Stimulated activated naive CD4-positive, alpha-beta T cell (primary cell): ENCODE data around the gene MPI.
A peak's percentile ranks its signal among the peaks of the same experiment; 100 is the strongest.

Source experiments
- DNase-seq, 6 experiments: peaks; one replicate each; lab custom pipeline; 2025; lab: John Stamatoyannopoulos, UW

Gene MPI, protein sequence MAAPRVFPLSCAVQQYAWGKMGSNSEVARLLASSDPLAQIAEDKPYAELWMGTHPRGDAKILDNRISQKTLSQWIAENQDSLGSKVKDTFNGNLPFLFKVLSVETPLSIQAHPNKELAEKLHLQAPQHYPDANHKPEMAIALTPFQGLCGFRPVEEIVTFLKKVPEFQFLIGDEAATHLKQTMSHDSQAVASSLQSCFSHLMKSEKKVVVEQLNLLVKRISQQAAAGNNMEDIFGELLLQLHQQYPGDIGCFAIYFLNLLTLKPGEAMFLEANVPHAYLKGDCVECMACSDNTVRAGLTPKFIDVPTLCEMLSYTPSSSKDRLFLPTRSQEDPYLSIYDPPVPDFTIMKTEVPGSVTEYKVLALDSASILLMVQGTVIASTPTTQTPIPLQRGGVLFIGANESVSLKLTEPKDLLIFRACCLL

DNA sequence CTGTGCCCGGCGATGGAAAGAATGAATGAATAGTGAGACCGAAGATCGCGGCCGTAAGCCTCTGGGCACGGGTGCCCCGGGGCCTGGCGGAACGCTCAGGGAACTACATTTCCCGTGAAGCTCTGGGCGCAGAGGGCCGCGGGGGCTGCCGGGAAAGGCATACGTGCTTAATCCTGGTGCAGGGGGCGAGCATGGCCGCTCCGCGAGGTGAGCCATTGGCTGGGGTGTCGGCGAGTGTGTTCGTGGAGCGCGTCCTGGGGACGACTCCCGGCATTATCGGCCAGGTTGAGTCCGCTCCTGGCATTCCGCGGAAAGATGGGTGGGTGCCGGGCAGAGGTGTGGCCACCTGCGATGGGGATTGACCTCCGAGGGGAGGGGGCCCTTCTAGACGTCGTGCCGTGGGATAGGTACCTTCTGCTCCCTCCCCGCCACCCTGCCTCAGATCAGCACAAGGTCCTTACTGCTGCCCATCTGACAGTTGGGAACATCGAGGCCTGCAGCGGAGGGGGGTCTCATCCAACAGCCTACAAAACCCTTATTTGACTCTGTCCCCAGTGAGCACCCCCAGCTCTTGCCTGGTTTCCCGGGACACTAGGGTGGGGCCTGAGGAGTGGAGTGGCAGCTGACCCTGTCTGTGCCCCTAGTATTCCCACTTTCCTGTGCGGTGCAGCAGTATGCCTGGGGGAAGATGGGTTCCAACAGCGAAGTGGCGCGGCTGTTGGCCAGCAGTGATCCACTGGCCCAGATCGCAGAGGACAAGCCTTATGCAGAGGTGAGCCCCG, at the start of gene MPI:
Gene MPI, plus strand, starts transcription at position 160 of the 782 bp plus-strand sequence. Its CDS starts 32 bp downstream, at position 192.
- DNase-seq: peak; percentile 66 to 81 (median 74)

DNA sequence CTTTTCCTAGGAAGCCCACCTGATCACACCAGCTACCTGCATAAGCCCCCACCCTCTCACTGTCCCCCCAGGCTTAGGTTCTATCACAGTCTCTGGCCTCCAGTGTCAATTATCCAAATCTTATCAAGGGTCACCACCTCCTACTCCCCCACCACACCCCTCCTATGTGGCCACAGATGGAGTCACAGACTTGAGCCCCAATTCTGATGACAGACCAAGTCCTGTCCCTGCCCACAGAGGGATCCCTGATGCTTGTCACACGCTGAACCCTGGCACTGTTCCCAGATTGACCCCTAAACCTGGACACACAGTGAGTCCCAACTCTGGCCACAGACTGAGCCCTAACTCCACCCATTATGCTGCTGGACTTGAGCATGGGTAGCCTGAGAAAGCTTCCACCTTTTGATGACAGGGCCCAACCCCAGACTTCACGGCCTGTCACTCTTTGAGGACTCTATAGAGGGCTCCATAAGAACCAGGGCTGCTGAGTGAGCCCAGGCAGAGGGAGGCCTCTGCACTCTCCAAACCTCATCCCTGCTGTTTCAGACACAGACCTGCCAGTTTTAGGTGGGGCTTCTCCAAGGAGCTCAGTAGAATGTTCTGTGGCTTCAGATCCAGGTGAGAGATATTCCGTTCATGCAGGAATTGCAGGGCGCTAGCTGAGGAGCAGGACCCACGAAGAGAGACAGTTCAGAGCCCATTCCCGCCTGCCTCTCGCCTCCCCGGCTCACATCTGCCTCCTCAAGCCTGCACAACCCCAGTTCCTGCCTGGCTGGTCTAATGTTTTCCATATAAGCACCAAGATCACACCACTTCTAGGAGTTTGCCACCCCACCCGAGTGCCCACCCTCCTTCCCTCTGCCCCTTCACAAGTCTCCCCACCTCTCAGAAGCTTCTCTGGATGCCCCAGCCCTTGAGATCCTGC, 48.7 kb upstream of the MPI start:
- DNase-seq: no peak

DNA sequence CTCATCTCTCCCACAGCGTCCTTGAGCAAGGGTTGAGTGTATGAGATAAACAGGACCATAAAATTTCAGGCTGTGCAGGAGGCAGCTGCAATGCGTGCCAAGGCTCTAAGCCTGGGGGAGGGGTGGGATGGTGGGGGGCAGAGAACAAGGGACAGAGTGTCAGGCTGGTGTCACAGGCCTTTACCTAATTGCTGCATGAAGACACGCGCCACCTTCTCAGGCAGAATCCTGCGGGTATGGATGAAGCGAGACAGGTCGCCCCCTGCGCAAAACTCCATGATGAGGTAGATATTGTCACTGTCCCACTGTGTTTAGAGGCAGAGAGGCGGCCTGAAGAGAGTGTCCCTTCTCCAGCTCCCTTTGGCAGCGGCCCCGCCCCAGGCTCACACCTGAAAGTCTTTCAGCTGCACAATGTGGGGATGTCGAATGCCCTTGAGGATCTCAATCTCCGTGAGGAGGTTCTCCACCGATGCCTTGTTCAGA, 47.9 kb upstream of the MPI start:
- DNase-seq: no peak

DNA sequence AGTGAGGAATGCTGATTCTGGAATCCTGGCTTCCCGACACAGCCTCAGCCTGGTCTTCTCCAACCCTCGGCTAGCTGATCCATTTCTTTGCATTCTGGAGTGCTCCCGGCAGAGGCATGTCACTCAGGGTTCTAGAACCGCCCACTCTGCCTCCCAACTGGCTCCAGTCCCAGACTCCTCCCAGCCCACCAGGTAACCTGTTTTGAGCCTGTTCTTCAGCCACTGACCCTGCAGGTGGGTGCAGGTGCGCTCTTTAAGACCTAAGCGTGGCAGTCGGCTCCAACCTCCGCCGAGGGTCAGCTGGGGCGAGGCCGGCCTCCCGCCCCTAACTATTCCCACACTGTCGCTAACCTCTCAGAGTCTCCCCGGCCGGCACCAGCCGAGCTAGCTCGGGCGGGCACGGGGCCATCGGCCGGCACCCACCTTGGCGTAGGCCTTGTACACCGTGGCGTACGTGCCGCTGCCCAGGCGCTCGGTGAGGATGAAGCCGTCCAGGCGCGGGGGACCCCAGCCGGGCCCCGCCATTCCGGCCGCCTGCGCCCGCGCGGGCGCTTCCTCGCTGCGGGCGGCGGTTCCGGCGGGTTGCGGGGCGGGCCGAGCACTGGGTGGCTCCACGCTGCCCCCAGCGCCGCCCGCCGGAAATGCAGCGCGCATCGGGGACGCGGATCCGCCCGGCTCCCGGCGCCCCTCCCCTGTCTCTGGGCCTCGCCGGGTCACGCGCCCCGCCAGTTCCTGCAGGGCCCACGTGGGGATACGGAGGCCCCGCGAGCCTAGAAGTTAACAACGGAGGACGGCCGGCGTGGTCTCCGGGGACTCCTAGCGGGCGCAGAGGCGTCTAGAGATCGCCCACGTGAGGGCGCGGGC, 47.0 kb upstream of the MPI start, which contains the start of gene ULK3:
Gene ULK3, minus strand, starts transcription at position 576 of the 864 bp plus-strand sequence. Its CDS starts 51 bp downstream, at position 525.
- peak; percentile 85 to 92 (median 89) for DNase-seq

DNA sequence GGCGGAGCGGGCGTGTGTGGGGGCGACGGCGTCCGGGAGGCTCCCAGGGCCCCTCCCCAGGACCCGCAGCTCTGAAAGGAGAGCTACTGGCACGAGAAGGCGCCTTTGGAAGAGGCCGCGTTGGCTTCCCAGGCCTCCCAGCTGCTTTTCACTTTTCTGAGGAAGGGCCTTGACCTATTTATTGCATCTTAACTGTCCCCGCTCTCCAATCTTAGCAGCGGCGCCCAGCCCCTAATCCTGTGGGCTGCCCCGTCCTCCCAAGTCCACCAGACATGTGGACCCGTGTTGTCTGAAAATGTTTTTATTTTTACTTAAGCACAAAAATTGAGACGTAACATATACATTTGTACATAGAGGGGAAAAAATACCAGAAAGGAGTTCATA, 46.4 kb upstream of the MPI start:
- DNase-seq: no peak

DNA sequence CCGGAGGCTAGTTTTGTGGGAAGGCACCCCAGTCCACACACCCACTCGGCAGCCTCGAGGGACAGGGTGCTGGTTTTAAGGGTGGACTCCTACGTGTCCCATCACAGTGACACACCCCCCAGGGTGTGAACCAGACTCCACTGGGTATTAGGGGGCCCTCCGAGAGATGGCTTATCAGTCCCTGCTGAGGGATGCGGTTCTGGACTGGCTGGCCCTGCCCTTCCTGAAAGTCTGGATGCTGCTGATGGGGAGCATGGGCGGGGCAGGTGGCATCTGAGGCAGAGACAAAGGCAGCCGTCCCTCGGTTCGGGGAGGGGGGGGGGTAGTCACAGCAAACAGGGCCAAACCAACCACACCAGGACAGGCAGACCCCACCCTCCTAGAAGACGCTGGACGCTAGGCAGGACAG, 45.9 kb upstream of the MPI start:
- DNase-seq: no peak

DNA sequence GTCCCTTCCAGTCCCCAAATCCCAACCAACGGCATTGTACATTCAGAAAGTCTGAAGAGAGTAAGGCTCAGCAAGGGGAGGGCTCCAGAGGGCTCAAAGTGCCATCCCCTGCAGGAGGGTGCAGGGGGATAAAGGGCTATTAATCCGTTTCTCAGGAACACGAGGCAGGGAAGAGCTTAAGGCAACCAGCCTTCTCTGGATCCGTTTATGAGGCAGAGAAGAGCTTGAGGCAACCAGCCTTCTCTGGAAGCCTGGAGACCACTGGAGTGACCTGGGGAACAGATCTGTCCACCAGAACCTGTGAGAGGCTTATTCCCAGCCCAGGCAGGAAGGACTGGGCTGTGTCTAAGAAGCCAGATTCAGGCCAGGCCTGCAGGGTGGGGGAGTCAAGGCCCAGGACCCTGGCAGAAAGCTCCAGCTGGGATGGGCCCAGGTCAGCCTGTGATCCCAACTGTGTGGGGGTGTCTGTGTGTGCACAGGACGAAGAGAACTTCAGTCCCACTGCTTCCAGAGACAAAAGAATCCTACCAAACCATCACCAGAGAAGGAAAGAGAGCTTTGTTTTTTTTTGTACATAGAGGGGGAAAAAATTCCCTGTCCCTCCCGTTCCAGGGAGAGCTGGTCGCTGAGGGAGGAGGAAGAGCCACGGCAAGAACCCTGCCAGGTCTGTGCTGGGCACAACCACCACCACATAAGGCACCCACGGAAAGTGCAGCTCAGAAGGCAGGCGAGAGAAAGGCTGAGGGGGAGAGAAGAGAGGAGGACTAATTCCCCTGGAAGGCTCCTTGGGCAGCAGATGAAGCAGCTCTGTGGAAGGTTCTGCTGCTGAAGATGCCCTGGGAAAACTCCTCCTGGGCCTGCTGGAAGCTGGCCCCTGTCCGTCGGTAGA, 45.3 kb upstream of the MPI start:
- no peak for DNase-seq

DNA sequence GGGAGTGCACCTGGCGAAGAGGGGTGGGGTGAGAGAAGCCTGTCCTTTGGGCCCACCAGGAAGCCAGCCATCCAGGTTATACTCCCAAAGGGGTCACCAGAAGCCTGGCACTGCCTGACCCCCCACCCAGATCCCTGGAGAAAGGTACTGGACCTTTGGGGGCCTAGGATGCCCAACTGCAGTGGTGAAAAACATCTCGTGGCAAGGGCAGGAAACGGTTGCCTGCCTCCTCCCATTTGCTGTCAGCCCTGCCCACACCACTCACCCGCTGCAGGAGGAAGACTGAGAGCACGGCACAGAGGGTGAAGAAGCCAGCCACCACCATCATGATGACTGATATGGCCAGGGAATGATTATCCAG, 44.7 kb upstream of the MPI start:
- DNase-seq: peak; percentile 8 to 56 (median 30)

DNA sequence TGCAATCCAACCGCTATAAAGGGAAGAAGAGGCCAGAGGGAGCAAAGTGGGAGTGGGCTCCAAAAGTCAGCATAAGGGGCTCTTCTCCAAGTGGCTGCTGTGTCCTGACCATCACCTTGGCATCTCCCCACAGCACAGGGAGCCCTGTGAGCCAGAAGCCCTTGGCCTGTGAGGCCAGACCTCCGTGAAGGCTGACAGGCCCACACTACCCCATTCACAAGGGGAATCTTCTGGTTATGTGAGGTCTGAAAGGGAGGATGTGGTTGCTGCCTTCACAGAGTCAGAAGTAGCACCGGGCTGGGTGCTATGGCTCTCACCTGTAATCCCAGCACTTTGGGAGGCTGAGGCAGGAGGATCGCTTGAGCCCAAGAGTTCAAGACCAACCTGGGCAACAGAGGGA, 44.3 kb upstream of the MPI start:
- peak in 1 of 6 experiments; percentile 49 for DNase-seq

DNA sequence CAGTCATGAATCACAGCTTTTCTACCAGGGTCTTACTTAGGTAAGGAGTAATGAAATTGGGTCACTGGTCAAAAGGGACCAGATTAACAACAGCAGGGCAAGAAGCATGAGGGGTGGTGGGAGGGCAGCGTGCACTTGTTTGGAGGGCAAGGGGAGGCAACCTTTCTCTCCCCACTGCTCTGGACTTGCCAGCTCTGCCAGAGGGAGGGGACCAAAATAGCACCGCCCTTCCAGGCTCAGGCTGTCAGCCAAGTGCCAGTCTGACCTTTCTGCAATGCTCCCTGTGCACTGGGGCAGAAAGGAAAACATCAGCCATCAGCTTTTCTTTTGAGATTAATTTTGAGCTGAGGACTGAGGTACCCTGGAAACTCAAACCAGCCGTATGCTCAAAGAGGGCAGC, 42.4 kb upstream of the MPI start:
- no peak for DNase-seq

DNA sequence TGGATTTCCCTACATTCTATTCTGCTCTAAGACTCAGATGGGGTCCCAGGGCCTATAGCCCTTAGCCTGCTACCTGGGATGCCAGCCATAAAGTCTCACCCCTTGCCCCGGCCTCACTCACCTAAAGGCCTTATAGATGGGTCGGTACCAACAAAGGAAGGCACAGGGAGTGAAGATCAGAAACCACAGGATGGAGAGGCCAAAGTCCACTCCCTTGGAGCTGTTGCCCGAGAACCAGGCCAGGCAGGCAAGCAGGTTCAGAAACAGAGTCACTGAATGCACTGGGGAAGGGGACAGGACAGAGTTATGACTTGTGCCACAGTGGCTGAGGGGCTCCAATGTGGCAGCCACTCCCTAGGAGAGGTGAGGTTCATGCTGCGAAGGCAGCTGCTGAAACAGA, 39.4 kb upstream of the MPI start:
- no peak for DNase-seq

DNA sequence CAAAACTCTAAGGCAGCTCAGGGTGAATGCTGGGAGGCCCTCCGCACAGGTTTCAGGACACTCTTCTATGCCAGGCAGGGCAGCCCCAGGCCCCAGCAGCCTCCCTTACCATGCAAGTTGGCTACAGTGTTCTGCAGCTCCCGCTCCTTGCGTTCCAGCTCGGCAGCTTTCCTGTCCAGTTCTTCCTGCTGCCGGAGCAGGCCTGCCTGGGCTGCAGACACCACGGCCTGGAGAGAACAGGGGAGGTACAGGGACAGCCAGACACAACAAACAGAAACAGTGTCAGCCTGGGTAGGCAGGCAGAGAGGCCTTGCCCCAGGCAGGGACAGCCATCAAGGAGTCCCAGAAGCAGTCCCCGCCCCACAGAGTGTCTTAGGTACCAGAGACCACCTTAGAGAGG, 37.9 kb upstream of the MPI start:
- no peak for DNase-seq

DNA sequence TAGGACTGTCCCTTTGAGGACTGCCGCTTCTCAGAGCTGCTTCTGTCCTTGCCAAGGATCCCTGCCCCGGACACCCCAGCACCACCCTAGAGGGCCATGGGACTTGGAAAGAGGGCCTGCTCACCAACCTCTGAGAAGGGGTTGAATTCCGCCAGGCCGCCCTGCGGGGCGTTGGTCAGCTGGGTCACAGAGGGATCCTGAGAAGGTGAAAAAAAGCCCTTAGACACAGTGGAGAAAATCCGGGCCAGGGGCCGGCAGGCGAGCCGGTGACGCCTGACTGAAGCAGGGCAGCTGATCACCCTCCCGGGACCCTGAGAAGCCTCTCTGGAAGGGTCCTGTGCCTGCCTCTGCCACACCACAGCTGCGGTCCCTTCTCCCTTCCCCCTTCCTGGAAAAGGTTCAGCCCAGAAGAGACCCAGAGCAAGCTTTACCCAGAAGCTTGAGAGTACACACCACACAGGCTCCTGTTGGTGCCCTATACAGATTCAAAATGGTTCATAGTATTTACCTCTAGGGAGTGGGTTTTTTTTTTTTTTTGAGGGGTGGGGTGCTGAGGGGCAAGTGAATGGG, 35.3 kb upstream of the MPI start:
- no peak for DNase-seq

DNA sequence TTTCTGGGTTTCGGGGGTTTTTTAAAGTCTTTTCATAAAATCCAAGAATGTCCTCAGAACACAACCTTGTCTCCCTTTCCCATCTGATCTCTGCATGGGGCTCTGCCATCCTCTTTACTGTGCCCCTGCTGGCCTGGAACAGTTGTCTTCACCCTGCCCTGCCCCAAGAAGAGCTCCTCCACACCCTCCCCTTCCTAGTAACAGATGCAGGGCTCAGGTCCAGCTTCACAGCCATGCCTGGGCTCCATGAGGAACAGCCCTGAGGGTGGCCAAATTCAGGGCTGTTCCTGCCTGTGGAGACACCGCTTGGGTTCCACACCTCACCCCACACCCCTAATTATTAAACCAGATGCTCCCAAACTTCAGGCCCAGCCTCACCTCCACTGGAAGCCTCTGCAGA, 34.0 kb upstream of the MPI start:
- DNase-seq: no peak

DNA sequence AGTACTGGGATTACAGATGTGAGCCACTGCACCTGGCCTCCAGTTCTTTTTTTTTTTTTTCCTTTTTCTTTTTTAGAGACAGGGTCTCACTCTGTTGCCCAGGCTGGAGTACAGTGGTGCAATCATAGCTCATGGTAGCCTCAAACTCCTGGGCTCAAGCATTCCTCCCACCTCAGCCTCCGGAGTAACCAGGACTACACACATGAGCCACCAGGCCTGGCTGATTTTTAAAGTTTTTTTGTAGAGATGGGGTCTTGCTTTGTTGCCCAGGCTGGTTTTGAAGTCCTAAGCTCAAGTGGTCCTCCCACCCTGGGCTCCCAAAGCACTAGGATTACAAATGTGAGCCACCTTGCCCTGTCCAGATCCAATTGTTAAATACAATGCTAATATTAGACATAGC, 33.3 kb upstream of the MPI start:
- DNase-seq: no peak

DNA sequence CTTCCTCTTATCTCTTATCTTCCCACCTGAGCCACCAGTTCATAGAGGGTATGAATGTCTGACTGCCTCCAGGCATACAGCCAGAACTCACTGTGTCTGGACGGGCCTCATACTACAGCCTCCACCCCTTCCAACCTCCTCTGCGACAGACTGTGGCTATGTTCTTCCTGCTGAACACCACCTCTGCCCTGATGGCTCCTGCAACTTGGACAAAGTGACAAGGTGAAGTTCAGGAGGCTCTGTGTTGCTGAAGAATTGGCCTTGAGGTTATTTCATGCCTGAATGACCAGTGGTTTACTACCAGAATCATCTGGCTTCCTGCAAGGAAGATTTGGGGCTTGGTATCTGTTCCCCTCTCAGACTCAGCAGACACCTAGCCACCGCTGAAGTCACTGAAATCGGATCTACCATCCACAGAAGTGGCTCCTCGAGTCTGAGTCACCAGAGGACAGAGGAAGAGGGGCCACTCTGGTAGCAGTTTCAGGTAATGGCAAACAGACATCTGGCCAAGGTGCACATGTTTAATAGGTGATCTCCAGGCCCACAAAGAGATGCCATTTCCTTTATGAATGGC, 32.7 kb upstream of the MPI start:
- no peak for DNase-seq

DNA sequence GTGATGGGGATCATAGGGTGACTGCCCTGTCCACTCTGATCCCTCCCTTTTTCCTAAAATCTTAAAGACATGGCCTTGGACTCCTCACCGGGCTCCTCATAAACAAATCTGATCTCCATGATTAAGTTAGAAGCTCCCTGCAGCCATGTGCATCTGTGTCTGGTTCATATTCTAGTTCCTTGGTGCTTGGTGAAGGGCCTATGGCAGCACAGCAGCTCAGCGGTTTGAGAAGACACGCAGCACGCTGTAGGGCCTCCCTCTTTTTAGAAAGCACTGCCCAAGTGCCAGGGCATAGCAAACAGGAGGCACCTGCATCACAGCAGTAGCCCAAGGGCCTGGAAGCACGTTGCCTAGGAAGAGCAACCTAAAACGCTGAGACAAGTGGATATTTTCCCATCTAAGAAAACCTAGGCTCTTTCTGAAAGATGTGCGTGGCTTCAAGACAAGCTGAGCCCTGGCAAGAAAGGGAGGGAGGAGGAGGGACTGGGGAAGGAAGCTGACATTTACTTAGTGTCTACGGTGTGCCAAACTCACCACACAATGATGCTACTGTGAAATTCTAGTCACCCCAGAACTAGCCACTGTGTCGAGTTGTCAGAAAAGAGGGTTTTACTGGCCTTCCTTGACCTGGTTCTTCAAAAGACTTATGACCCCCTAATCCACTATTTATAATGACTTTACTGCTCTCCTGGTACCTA, 32.0 kb upstream of the MPI start:
- no peak for DNase-seq

DNA sequence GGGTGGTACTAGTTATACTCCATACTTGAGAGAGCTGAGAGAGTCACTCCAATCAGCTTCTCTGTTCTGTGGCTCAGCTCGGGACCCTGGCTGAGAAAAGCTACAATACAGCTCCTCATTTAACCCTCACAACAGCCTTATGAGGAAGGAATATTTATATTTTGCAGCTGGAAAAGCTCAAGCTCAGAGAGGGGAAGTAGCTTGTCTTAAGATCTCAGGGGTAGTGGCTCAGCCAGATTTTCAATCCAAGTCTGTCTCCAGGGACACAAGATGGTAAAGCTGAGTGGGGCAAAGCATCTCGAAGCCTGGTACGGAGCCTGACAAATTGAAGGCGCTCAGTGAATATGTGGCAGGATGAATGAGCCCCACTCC, 31.5 kb upstream of the MPI start:
- no peak for DNase-seq
